Sigmoid colon (tissue), 4 donors: Measurements from ENCODE around the gene MAIP1.

ENCODE experiments used
- CTCF ChIP-seq, 4 experiments: fragments of 450-650 bp in 3 of 4; fragments of 200-600 bp in 1 of 4; IDR thresholded peaks; one replicate each; pipeline ENCODE4 v1.5.1; 2016 to 2019; ENCODE audit warnings: antibody characterized with exemption in 4 of 4, mild to moderate bottlenecking in 3 of 4, moderate library complexity in 2 of 4
- EP300 ChIP-seq, 4 donors: sonication (generic); formaldehyde crosslinking; IDR thresholded peaks; one replicate each; pipeline ENCODE4 v1.6.1; 2017; ENCODE audit warnings: antibody characterized with exemption in 4 of 4
- POLR2A ChIP-seq, 2 donors: fragments of 450-650 bp; IDR thresholded peaks; one replicate each; pipeline ENCODE4 v1.6.1; 2016; ENCODE audit warnings: antibody characterized with exemption in 2 of 2, mild to moderate bottlenecking in 2 of 2, moderate library complexity in 2 of 2
- POLR2AphosphoS5 ChIP-seq, 4 donors: sonication (generic); formaldehyde crosslinking; IDR thresholded peaks; one replicate each; pipeline ENCODE4 v1.6.1; 2017; ENCODE audit warnings: antibody characterized with exemption in 4 of 4

- TF ChIP-seq CTCF (IDR thresholded peaks at IDR 0.05): no peak
- TF ChIP-seq POLR2A (IDR thresholded peaks at IDR 0.05): no peak
- TF ChIP-seq EP300 (IDR thresholded peaks at IDR 0.05): no peak
- TF ChIP-seq POLR2AphosphoS5 (IDR thresholded peaks at IDR 0.05): no peak
Measured at GRCh38 chr2:199958014-199958413, 2.6 kb downstream of the MAIP1 start.
